ENCODE data around the gene GRAMD1B. TPM values are rescaled to one million over a fixed set of nuclear protein-coding genes. Genes with fewer than 3 reads are reported as not detected.

Gene GRAMD1B
- total and polyA plus RNA-seq, 5 experiments from 2014 or later: 0.76 to 10.7 (median 1.3) TPM

- peaks cover 0 to 3% (median 0%) of the 10 kb centered on the region in 9 donors for H3K9me3 Mint-ChIP-seq
- ATAC-seq (no peak), DNase-seq (no peak)
- H3K27me3 Mint-ChIP-seq: no peaks in the 10 kb centered on the region
- peaks cover 0 to 4% (median 2%) of the 10 kb centered on the region in 3 donors for H3K36me3 Mint-ChIP-seq
- H3K4me3 Mint-ChIP-seq: no peak overlapping the region
- POLR2A ChIA-PET: no interaction called here
- no peak overlapping the region for H3K27ac Mint-ChIP-seq
- no peaks in the 10 kb centered on the region for H3K4me1 Mint-ChIP-seq
Measured at GRCh38 chr11:123526027-123526805, 96.1 kb downstream of the GRAMD1B start.

GRCh38 chr11:123526918-123527317 lies 96.8 kb downstream of the GRAMD1B start:
- Mint-ChIP-seq H3K27me3 (no peaks in the 10 kb centered on the region), H3K27ac (no peak overlapping the region), H3K4me1 (no peaks in the 10 kb centered on the region), H3K36me3 (no peaks in the 10 kb centered on the region), H3K9me3 (no peaks in the 10 kb centered on the region), H3K4me3 (no peak overlapping the region)
- DNase-seq: no peak
- no peak for ATAC-seq
- POLR2A ChIA-PET: no interaction called here

- Mint-ChIP-seq H3K4me3 (no peak overlapping the region), H3K27ac (no peak overlapping the region), H3K27me3 (no peaks in the 10 kb centered on the region), H3K36me3 (no peaks in the 10 kb centered on the region), H3K9me3 (no peaks in the 10 kb centered on the region), H3K4me1 (no peaks in the 10 kb centered on the region)
- POLR2A ChIA-PET: no interaction called here
- ATAC-seq: no peak
- no peak for DNase-seq
Measured at GRCh38 chr11:123527526-123527925, 97.5 kb downstream of the GRAMD1B start.

GRCh38 chr11:123527947-123528346 lies 97.9 kb downstream of the GRAMD1B start:
- H3K4me1 Mint-ChIP-seq: no peaks in the 10 kb centered on the region
- ATAC-seq (no peak), DNase-seq (no peak)
- no peak overlapping the region for H3K4me3 Mint-ChIP-seq
- POLR2A ChIA-PET: no interaction called here
- H3K9me3 Mint-ChIP-seq: no peaks in the 10 kb centered on the region
- no peaks in the 10 kb centered on the region for H3K36me3 Mint-ChIP-seq
- no peak overlapping the region for H3K27ac Mint-ChIP-seq
- no peaks in the 10 kb centered on the region for H3K27me3 Mint-ChIP-seq

GRCh38 chr11:123531325-123531724 lies 101.3 kb downstream of the GRAMD1B start:
- POLR2A ChIA-PET: no interaction called here
- no peak overlapping the region for H3K4me3 Mint-ChIP-seq
- peaks cover 0 to 3% (median 0%) of the 10 kb centered on the region in 4 donors for H3K4me1 Mint-ChIP-seq
- H3K9me3 Mint-ChIP-seq: no peaks in the 10 kb centered on the region
- H3K27me3 Mint-ChIP-seq: peaks cover 0 to 3% (median 0%) of the 10 kb centered on the region in 5 donors
- ATAC-seq: no peak
- peaks cover 0 to 2% (median 0%) of the 10 kb centered on the region in 3 donors for H3K36me3 Mint-ChIP-seq
- DNase-seq: no peak
- H3K27ac Mint-ChIP-seq: no peak overlapping the region

- DNase-seq: no peak
- POLR2A ChIA-PET: no interaction called here
- H3K4me1 Mint-ChIP-seq: peaks cover 0 to 3% (median 0%) of the 10 kb centered on the region in 4 donors
- H3K4me3 Mint-ChIP-seq: no peak overlapping the region
- no peak for ATAC-seq
- peaks cover 0 to 3% (median 0%) of the 10 kb centered on the region in 5 donors for H3K27me3 Mint-ChIP-seq
- peaks cover 0 to 2% (median 0%) of the 10 kb centered on the region in 3 donors for H3K36me3 Mint-ChIP-seq
- no peaks in the 10 kb centered on the region for H3K9me3 Mint-ChIP-seq
- no peak overlapping the region for H3K27ac Mint-ChIP-seq
Measured at GRCh38 chr11:123532131-123532530, 102.1 kb downstream of the GRAMD1B start.

- Mint-ChIP-seq H3K4me3 (no peak overlapping the region), H3K4me1 (peaks cover 0 to 7% (median 0%) of the 10 kb centered on the region in 4 donors), H3K27ac (no peak overlapping the region), H3K36me3 (peaks cover 0 to 2% (median 0%) of the 10 kb centered on the region in 3 donors), H3K27me3 (peaks cover 0 to 3% (median 0%) of the 10 kb centered on the region in 5 donors), H3K9me3 (no peaks in the 10 kb centered on the region)
- ATAC-seq (no peak), DNase-seq (no peak)
- POLR2A ChIA-PET: no interaction called here
Measured at GRCh38 chr11:123535401-123535800, 105.3 kb downstream of the GRAMD1B start.

GRCh38 chr11:123536690-123537437 lies 106.8 kb downstream of the GRAMD1B start:
- POLR2A ChIA-PET: no interaction called here
- ATAC-seq (no peak), DNase-seq (no peak)
- Mint-ChIP-seq H3K4me3 (no peak overlapping the region), H3K4me1 (peaks cover 0 to 7% (median 0%) of the 10 kb centered on the region in 4 donors), H3K9me3 (no peaks in the 10 kb centered on the region), H3K27ac (no peak overlapping the region), H3K36me3 (peaks cover 0 to 2% (median 0%) of the 10 kb centered on the region in 3 donors), H3K27me3 (peaks cover 0 to 3% (median 0%) of the 10 kb centered on the region in 5 donors)

- no peaks in the 10 kb centered on the region for H3K9me3 Mint-ChIP-seq
- POLR2A ChIA-PET: no interaction called here
- peaks cover 0 to 2% (median 0%) of the 10 kb centered on the region in 3 donors for H3K36me3 Mint-ChIP-seq
- no peak overlapping the region for H3K4me3 Mint-ChIP-seq
- H3K27me3 Mint-ChIP-seq: peaks cover 0 to 6% (median 0%) of the 10 kb centered on the region in 5 donors
- no peak overlapping the region for H3K27ac Mint-ChIP-seq
- DNase-seq (no peak), ATAC-seq (no peak)
- peaks cover 0 to 7% (median 0%) of the 10 kb centered on the region in 4 donors for H3K4me1 Mint-ChIP-seq
Measured at GRCh38 chr11:123537726-123538125, 107.7 kb downstream of the GRAMD1B start.

GRCh38 chr11:123543797-123544196 lies 113.7 kb downstream of the GRAMD1B start:
- H3K27ac Mint-ChIP-seq: no peak overlapping the region
- POLR2A ChIA-PET: no interaction called here
- no peaks in the 10 kb centered on the region for H3K9me3 Mint-ChIP-seq
- H3K27me3 Mint-ChIP-seq: peaks cover 0 to 3% (median 0%) of the 10 kb centered on the region in 5 donors
- ATAC-seq: no peak
- no peaks in the 10 kb centered on the region for H3K36me3 Mint-ChIP-seq
- H3K4me1 Mint-ChIP-seq: peaks cover 0 to 3% (median 0%) of the 10 kb centered on the region in 4 donors
- no peak for DNase-seq
- H3K4me3 Mint-ChIP-seq: no peak overlapping the region

GRCh38 chr11:123544631-123545375 lies 114.7 kb downstream of the GRAMD1B start:
- peaks cover 0 to 3% (median 0%) of the 10 kb centered on the region in 5 donors for H3K27me3 Mint-ChIP-seq
- no peaks in the 10 kb centered on the region for H3K36me3 Mint-ChIP-seq
- peaks cover 0 to 3% (median 0%) of the 10 kb centered on the region in 4 donors for H3K4me1 Mint-ChIP-seq
- POLR2A ChIA-PET: no interaction called here
- ATAC-seq (no peak), DNase-seq (no peak)
- no peak overlapping the region for H3K4me3 Mint-ChIP-seq
- H3K27ac Mint-ChIP-seq: no peak overlapping the region
- H3K9me3 Mint-ChIP-seq: no peaks in the 10 kb centered on the region

- H3K27me3 Mint-ChIP-seq: peaks cover 0 to 3% (median 0%) of the 10 kb centered on the region in 5 donors
- ATAC-seq (no peak), DNase-seq (no peak)
- H3K9me3 Mint-ChIP-seq: no peaks in the 10 kb centered on the region
- POLR2A ChIA-PET: no interaction called here
- H3K4me3 Mint-ChIP-seq: no peak overlapping the region
- no peak overlapping the region for H3K27ac Mint-ChIP-seq
- H3K4me1 Mint-ChIP-seq: peaks cover 0 to 3% (median 0%) of the 10 kb centered on the region in 4 donors
- no peaks in the 10 kb centered on the region for H3K36me3 Mint-ChIP-seq
Measured at GRCh38 chr11:123545726-123546270, 115.7 kb downstream of the GRAMD1B start.

All from naive thymus-derived CD8-positive, alpha-beta T cell (primary cell).